ENCODE measurements around the gene NRAP. TPM values are rescaled to one million over a fixed set of nuclear protein-coding genes. Genes with fewer than 3 reads are reported as not detected.

Gene NRAP
- total and polyA plus RNA-seq, 10 of the 15 experiments (the other 5 are each of a cell fraction or from before 2014, with no cell fraction given) = not detected

DNA sequence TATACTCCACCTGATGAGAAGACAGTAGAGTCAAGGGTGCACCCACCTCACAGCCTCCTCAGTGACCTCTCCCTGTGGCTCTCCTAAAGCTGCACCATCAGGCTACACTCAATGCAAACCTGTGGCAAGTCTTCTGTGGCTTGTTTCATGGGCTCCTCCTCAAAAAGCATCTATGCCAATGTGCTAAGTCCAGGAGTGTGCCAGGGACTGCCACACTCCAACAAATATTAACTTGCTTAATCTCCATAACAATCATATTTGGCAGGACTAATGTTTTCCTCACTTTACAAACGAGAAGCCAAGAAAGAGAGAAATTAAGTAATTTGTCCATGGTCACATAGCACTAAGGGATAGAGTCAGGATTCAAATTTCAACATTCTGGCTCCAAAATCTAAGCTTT is 11.9 kb downstream of the NRAP start:
- H3K79me2 ChIP-seq (ENCODE audit: control insufficient read depth, insufficient read depth, low read length) = no peaks in the 10 kb centered on the region
- no peaks in the 10 kb centered on the region for H3K36me3 ChIP-seq (ENCODE audit: control insufficient read depth in 2 of 2, insufficient read depth in 2 of 2, low read length in 1 of 2)
- ATAC-seq (no peak), DNase-seq (ENCODE audit: low read depth, low spot score) (no peak), FAIRE-seq (no peak)
- no peak overlapping the region for H3K4me2 ChIP-seq (ENCODE audit: control insufficient read depth, insufficient read depth)
- ChIA-PET POLR2A (no interaction called here), SMC1A (ENCODE audit: uncharacterized antibody, unreplicated experiment) (no interaction called here), CTCF (no interaction called here), RAD21 (ENCODE audit: unreplicated experiment) (no interaction called here)
- intact Hi-C loops (cut with micrococcal nuclease; ENCODE audit: unreplicated experiment) = no loop called here
- H3K9me3 ChIP-seq (replicated peaks; ENCODE audit: control insufficient read depth, insufficient read depth, low read length) = no peaks in the 10 kb centered on the region
- no peak overlapping the region for H3K9ac ChIP-seq (ENCODE audit: control insufficient read depth, insufficient read depth, low read length)
- TF ChIP-seq, protein P1, sequence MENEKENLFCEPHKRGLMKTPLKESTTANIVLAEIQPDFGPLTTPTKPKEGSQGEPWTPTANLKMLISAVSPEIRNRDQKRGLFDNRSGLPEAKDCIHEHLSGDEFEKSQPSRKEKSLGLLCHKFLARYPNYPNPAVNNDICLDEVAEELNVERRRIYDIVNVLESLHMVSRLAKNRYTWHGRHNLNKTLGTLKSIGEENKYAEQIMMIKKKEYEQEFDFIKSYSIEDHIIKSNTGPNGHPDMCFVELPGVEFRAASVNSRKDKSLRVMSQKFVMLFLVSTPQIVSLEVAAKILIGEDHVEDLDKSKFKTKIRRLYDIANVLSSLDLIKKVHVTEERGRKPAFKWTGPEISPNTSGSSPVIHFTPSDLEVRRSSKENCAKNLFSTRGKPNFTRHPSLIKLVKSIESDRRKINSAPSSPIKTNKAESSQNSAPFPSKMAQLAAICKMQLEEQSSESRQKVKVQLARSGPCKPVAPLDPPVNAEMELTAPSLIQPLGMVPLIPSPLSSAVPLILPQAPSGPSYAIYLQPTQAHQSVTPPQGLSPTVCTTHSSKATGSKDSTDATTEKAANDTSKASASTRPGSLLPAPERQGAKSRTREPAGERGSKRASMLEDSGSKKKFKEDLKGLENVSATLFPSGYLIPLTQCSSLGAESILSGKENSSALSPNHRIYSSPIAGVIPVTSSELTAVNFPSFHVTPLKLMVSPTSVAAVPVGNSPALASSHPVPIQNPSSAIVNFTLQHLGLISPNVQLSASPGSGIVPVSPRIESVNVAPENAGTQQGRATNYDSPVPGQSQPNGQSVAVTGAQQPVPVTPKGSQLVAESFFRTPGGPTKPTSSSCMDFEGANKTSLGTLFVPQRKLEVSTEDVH (IDR thresholded peaks at IDR 0.05; ENCODE audit: low read depth, partially characterized antibody) = no peak
- TF ChIP-seq RB1 (IDR thresholded peaks at IDR 0.05; ENCODE audit: borderline replicate concordance) = no peak
- TF ChIP-seq RELA (IDR thresholded peaks at IDR 0.05; ENCODE audit: borderline replicate concordance, partially characterized antibody) = no peak
- TF ChIP-seq, protein P2, sequence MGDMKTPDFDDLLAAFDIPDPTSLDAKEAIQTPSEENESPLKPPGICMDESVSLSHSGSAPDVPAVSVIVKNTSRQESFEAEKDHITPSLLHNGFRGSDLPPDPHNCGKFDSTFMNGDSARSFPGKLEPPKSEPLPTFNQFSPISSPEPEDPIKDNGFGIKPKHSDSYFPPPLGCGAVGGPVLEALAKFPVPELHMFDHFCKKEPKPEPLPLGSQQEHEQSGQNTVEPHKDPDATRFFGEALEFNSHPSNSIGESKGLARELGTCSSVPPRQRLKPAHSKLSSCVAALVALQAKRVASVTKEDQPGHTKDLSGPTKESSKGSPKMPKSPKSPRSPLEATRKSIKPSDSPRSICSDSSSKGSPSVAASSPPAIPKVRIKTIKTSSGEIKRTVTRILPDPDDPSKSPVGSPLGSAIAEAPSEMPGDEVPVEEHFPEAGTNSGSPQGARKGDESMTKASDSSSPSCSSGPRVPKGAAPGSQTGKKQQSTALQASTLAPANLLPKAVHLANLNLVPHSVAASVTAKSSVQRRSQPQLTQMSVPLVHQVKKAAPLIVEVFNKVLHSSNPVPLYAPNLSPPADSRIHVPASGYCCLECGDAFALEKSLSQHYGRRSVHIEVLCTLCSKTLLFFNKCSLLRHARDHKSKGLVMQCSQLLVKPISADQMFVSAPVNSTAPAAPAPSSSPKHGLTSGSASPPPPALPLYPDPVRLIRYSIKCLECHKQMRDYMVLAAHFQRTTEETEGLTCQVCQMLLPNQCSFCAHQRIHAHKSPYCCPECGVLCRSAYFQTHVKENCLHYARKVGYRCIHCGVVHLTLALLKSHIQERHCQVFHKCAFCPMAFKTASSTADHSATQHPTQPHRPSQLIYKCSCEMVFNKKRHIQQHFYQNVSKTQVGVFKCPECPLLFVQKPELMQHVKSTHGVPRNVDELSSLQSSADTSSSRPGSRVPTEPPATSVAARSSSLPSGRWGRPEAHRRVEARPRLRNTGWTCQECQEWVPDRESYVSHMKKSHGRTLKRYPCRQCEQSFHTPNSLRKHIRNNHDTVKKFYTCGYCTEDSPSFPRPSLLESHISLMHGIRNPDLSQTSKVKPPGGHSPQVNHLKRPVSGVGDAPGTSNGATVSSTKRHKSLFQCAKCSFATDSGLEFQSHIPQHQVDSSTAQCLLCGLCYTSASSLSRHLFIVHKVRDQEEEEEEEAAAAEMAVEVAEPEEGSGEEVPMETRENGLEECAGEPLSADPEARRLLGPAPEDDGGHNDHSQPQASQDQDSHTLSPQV (IDR thresholded peaks at IDR 0.05) = no peak
- TF ChIP-seq SMAD5 (IDR thresholded peaks at IDR 0.05; ENCODE audit: low read depth) = no peak
- TF ChIP-seq, protein P3, sequence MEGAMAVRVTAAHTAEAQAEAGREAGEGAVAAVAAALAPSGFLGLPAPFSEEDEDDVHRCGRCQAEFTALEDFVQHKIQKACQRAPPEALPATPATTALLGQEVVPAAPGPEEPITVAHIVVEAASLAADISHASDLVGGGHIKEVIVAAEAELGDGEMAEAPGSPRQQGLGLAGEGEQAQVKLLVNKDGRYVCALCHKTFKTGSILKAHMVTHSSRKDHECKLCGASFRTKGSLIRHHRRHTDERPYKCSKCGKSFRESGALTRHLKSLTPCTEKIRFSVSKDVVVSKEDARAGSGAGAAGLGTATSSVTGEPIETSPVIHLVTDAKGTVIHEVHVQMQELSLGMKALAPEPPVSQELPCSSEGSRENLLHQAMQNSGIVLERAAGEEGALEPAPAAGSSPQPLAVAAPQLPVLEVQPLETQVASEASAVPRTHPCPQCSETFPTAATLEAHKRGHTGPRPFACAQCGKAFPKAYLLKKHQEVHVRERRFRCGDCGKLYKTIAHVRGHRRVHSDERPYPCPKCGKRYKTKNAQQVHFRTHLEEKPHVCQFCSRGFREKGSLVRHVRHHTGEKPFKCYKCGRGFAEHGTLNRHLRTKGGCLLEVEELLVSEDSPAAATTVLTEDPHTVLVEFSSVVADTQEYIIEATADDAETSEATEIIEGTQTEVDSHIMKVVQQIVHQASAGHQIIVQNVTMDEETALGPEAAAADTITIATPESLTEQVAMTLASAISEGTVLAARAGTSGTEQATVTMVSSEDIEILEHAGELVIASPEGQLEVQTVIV (IDR thresholded peaks at IDR 0.05; ENCODE audit: borderline replicate concordance, partially characterized antibody) = no peak
- TF ChIP-seq KDM1A (IDR thresholded peaks at IDR 0.05; ENCODE audit: borderline replicate concordance) = no peak
- WGBS (ENCODE audit: insufficient coverage, insufficient replicate concordance, low lambda C conversion rate, missing lambda C conversion rate) = 5% methylated on average over 1 of the region's 1 CpG
- no peak overlapping the region for H2AFZ ChIP-seq (ENCODE audit: control insufficient read depth, low read depth, low read length)
- H3K4me3 ChIP-seq = no peak overlapping the region
- no peak overlapping the region for H3K27ac ChIP-seq (ENCODE audit: control insufficient read depth, insufficient read depth)
- no peaks in the 10 kb centered on the region; a peak in 1 of 4 replicates for H3K27me3 ChIP-seq (replicated peaks in 1 of 2; ENCODE audit: control insufficient read depth in 2 of 2, insufficient read depth in 2 of 2, low read length in 1 of 2)
- in situ Hi-C loops (cut with MboI) = no loop called here
- BruUV-seq (replicated peaks) = no TSS peak
- H3K4me1 ChIP-seq (ENCODE audit: control insufficient read depth, insufficient read depth, low read length) = no peaks in the 10 kb centered on the region
- H4K20me1 ChIP-seq (ENCODE audit: control insufficient read depth, insufficient read depth) = no peaks in the 10 kb centered on the region

Data from GM12878 (cell line).